ENCODE measurements around the gene GREB1.
"Not testable (repeated sequence)": the region's sequence is repeated elsewhere in the genome, so short reads cannot be mapped to it uniquely, and the experiment has no call there.

The GREB1 gene

GRCh38 chr2:11644293-11644692 lies 110.4 kb downstream of the GREB1 start:
- no peak for DNase-seq

GRCh38 chr2:11646530-11646929 lies 112.7 kb downstream of the GREB1 start:
- no peak for DNase-seq

- DNase-seq = no peak
Measured at GRCh38 chr2:11647834-11648600, 114.2 kb downstream of the GREB1 start.

- DNase-seq = no peak
Measured at GRCh38 chr2:11649093-11649492, 115.2 kb downstream of the GREB1 start.

GRCh38 chr2:11651856-11652548 lies 118.2 kb downstream of the GREB1 start:
- no peak for DNase-seq

GRCh38 chr2:11652553-11652952 lies 118.7 kb downstream of the GREB1 start:
- DNase-seq = no peak

- DNase-seq = no peak
Measured at GRCh38 chr2:11655495-11655894, 121.7 kb downstream of the GREB1 start.

GRCh38 chr2:11656252-11656651 lies 122.4 kb downstream of the GREB1 start:
- no peak for DNase-seq

- no peak for DNase-seq
Measured at GRCh38 chr2:11656671-11657101, 122.8 kb downstream of the GREB1 start.

GRCh38 chr2:11657195-11657594 lies 123.3 kb downstream of the GREB1 start:
- no peak for DNase-seq

- DNase-seq = no peak
Measured at GRCh38 chr2:11657646-11658045, 123.8 kb downstream of the GREB1 start.

- DNase-seq = no peak
Measured at GRCh38 chr2:11658208-11659114, 124.6 kb downstream of the GREB1 start.

GRCh38 chr2:11659115-11659475 lies 125.2 kb downstream of the GREB1 start:
- no peak for DNase-seq

- no peak for DNase-seq
Measured at GRCh38 chr2:11659851-11660250, 126.0 kb downstream of the GREB1 start.

- DNase-seq = not testable (repeated sequence)
Measured at GRCh38 chr2:11660396-11660795, 126.6 kb downstream of the GREB1 start.

- DNase-seq = no peak
Measured at GRCh38 chr2:11661891-11662435, 128.1 kb downstream of the GREB1 start.

- DNase-seq = no peak
Measured at GRCh38 chr2:11662882-11663281, 129.0 kb downstream of the GREB1 start.

- DNase-seq = no peak
Measured at GRCh38 chr2:11663427-11663826, 129.6 kb downstream of the GREB1 start.

- no peak for DNase-seq
Measured at GRCh38 chr2:11665028-11665427, 131.2 kb downstream of the GREB1 start.

- no peak for DNase-seq
Measured at GRCh38 chr2:11665510-11666362, 131.9 kb downstream of the GREB1 start.

- no peak for DNase-seq
Measured at GRCh38 chr2:11667194-11667593, 133.3 kb downstream of the GREB1 start.

All from AML-193 (cell line).